Measurements from ENCODE around the gene KIAA1755.

KIAA1755 gene

GRCh38 chr20:38217791-38218565, 42.6 kb downstream of the KIAA1755 start:
- no peak for DNase-seq (ENCODE audit: low read depth in 2 of 2)

- no peak for DNase-seq (ENCODE audit: low read depth in 2 of 2)
Observed at GRCh38 chr20:38216746-38217595, 43.6 kb downstream of the KIAA1755 start.

DNA sequence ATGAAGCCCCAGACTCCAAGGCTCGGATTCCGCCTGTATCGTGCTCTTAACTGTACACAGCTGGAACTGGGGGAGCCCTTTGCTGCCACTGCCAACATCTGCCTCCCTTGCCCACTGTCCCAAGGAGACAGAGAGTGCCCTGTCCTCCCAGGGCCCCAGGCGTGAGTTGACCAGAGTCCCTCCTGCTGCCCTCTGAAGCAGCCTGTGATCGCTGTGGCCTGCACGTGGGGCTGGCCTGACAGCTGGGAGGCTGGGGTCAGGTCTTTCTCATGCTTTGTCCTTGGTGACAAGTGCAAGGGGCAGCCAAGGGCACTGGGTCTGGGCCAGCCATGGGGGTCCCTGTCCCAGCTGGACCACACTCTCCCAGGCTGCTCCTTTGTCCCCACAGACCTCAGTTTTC, 44.3 kb downstream of the KIAA1755 start:
- no peak for DNase-seq (ENCODE audit: low read depth in 2 of 2)

GRCh38 chr20:38215194-38216182, 45.0 kb downstream of the KIAA1755 start:
- DNase-seq (ENCODE audit: low read depth in 2 of 2) = no peak

GRCh38 chr20:38214256-38215193, 46.0 kb downstream of the KIAA1755 start:
- DNase-seq (ENCODE audit: low read depth in 2 of 2) = no peak

GRCh38 chr20:38213607-38213940, 47.0 kb downstream of the KIAA1755 start:
- DNase-seq (ENCODE audit: low read depth in 2 of 2) = no peak

GRCh38 chr20:38212806-38213606, 47.5 kb downstream of the KIAA1755 start:
- DNase-seq (ENCODE audit: low read depth in 2 of 2) = no peak

DNA sequence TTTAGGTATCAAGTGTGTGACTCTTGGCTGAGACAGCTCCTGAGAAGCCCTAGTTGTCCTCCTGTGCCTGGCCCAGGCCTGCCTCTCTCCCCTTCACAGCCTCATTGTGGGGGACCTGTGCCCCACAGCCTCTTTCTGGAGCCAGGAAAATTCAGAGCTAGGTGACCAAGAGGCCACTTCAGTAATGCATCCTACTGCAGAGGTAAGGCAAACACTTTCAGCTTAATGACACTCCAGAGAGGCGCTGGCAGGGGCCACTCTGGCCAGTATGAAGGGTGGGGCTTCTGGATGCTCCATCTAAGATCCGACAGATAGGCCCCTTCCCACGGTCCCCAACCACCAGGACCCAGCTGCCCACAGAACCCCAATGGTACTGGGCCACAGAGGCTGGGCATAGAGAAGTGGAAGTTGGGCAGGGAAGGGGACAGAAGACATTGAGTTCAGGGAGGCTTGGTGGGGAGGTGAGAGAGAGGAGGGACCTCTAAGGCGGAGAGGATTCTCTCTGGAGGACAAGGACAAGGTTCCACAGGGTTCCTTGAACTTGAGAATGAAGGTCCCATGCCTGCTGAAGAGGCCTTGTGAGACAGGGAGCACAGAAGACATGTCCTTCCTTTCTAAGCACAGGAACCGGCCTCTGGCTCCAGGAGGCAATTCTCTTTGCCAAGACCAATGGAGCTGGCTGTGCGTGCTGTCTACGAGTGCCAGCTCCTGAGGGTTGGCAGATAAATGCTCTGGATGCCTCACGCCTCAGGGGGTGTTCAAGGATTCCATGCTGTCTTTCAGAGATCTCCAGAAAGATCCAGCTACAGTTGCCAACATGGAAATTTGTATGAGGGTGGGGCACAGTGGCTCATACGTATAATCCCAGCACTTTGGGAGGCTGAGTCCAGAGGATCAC, 49.1 kb downstream of the KIAA1755 start:
- DNase-seq (ENCODE audit: low read depth in 2 of 2) = no peak

- DNase-seq (ENCODE audit: low read depth in 2 of 2) = no peak
Observed at GRCh38 chr20:38210741-38211140, 49.8 kb downstream of the KIAA1755 start.

DNA sequence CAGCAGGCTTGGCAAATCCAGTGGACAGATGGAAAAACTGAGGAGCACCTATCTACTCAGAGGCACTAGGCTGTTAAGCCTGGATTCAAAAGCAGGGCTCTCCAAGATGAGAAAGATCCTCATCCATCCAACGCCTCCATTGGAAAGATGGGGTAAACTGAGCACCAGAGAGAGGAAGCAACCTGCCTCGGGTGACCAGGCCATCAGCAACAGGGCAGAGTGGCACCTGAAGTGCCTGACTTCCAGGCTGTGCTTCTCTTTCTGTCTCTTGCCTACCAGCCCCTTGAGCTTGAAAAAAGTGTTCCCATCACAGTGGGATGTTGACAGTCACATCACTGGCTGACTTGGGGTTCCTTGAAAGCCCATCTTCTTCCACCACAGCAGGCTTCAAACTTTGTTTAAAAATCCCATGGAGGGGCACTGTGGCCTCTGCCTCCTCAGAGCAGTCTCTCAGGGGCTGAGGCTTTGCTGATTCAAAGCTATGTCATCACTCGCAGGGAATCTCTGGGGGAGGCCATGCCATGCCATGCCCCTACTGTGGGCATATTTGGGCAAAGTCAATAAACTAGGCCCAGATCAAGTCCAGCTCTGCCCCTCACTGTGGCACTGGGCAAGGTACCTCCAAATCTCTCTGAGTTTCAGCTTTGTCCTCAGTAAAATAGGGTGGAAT, 50.7 kb downstream of the KIAA1755 start:
- no peak for DNase-seq (ENCODE audit: low read depth in 2 of 2)

DNA sequence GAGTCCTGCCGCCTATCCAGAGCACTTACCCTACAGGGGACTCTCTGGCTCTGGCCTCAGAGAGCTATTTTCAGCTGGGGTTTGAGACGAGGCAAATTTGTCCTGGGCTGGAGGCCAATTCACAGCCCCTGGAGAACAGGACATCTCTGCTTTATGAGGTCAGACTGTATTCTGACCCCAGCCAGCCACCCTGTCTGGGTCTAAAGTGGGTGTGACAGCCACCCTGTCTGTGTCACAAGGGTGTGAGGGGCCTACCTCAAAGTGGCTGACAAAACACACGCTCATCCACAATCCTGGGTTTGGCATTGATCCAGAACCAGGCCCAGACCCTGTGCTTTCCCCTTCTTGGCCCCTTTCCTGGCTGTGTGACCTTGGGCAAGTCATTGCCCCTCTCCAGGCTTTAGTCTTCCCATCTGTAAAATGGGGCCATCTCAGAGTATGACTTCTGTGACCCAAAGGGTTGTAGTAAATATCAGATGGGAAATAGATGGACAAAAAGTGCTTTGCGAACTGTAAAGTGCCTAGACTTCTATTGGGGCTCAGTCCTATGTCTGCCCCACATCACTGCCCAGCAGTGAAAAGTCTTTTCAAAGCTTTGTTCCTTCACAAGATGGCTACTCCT, 51.4 kb downstream of the KIAA1755 start:
- no peak for DNase-seq (ENCODE audit: low read depth in 2 of 2)

GRCh38 chr20:38208523-38208922, 52.0 kb downstream of the KIAA1755 start:
- DNase-seq (ENCODE audit: low read depth in 2 of 2) = no peak

GRCh38 chr20:38208088-38208487, 52.4 kb downstream of the KIAA1755 start:
- no peak for DNase-seq (ENCODE audit: low read depth in 2 of 2)

DNA sequence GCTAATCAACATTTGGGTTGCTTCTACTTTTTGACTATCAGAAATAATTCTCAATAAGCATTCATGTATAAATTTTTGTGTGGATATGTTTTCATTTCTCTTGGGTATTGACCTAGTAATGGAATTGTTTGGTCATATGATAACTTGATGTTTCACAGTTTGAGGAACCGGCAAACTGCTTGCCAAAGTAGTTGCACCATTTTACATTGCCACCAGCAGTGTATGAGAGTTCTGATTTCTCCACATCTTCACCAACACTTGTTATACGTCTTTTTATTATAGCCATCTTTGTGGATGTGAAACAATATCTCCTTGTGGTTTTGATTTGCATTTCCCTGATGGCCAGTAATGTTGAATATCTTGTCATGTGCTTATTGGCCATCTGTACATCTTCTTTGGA, 52.9 kb downstream of the KIAA1755 start:
- no peak for DNase-seq (ENCODE audit: low read depth in 2 of 2)

GRCh38 chr20:38205001-38205400, 55.5 kb downstream of the KIAA1755 start:
- DNase-seq (ENCODE audit: low read depth in 2 of 2) = no peak

GRCh38 chr20:38203981-38204357, 56.6 kb downstream of the KIAA1755 start:
- no peak for DNase-seq (ENCODE audit: low read depth in 2 of 2)

DNA sequence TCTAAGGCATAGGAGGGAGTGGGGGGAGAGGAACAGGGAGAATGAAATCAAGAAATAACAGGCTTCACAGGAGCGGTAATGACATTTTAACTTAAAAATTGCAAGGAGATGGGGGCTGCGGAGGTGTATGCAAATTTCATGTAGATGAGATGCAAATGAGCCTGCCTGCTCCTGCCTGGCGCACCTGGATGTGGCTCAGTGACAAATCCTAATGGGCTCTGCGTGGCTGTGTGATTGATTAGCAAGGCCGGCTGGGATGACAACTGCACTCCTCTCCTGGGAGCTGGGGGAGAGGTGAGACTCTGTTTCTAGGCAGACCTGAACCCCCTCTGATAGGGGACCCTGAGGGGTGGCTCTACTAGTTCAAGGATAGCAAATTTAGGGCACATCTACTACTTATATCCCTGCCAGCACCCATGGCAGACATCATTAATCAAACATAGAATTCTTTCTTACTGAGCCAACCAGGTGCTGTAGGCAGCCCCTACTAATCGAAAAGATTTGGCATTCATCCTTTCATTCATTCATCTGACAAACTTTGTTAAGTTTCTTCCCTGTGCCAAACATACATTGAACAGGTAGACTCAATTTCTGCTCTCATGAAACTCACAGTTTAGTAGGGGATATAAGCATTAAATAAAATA, 57.1 kb downstream of the KIAA1755 start:
- DNase-seq (ENCODE audit: low read depth in 2 of 2) = no peak

DNA sequence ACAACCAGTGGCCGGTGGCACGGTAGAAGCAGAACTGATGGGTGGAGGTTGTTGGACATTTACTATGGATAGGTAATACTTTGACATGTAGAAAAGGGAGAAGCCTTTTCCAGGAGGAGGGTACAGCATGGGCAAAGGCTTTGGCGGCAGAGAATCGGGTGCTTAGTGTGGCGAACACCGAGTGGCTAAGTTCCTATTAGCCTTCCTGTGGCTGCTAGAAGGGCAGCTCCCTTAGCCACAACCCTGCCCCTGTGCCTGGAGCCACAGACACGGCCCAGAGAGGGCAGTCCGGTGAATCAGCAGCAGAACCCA, 57.6 kb downstream of the KIAA1755 start:
- DNase-seq (ENCODE audit: low read depth in 2 of 2) = no peak

All from stimulated activated CD8-positive, alpha-beta memory T cell treated with anti-CD3 and anti-CD28 coated beads, Interleukin-7, amount 100 ng/mL, for 1 hour (primary cell).